Loucy (cell line): ENCODE results near the gene SECISBP2.

Experiments used
- CTCF ChIP-seq: fragments of 200-600 bp; sonication (generic); conservative IDR thresholded peaks from 2 replicates; pipeline ENCODE4 v1.5.1; 2014; ENCODE audit warnings: mild to moderate bottlenecking, antibody characterized with exemption, low read length
- EZH2phosphoT487 ChIP-seq: fragments of 200-600 bp; IDR thresholded peaks from 2 replicates; pipeline ENCODE4 v1.6.1; 2018; ENCODE audit warnings: antibody characterized with exemption, mild to moderate bottlenecking, moderate library complexity, borderline replicate concordance

- TF ChIP-seq CTCF: no peak
- no peak for TF ChIP-seq EZH2phosphoT487
Measured at GRCh38 chr9:89295400-89295799, 22.9 kb upstream of the SECISBP2 start.
